WTC11 (cell line): Measurements from ENCODE around the gene ARHGAP18. TPM values are rescaled to one million over a fixed set of nuclear protein-coding genes. Genes with fewer than 3 reads are reported as not detected.
A peak's percentile ranks its signal among the peaks of the same experiment; 100 is the strongest.

ENCODE experiments used
- ATAC-seq: fragments of 200-7000 bp; cut with Tn5 transposase; 2 replicates; pipeline ENCODE4 v1.10.0; 2021; ENCODE audit warnings: mild to moderate bottlenecking, moderate library complexity
- CTCF ChIA-PET: fragments of 300-600 bp; sonication (Branson Sonifier 250); formaldehyde crosslinking; loops from one replicate; lab custom pipeline; 2021; ENCODE audit warnings: antibody characterized with exemption; lab: Charles Lee
- POLR2A ChIA-PET: fragments of 350-600 bp; sonication (Branson Sonifier 250); formaldehyde crosslinking; loops from one replicate; lab custom pipeline; 2021; ENCODE audit warnings: antibody characterized with exemption; lab: Charles Lee
- DNase-seq: peaks from one replicate; pipeline ENCODE4 v3.0.0; 2021; ENCODE audit warnings: low spot score
- H3K27ac Mint-ChIP-seq: 2 replicates; pipeline ENCODE4 v1.8.0; 2021; ENCODE audit warnings: mixed read lengths
- H3K27me3 Mint-ChIP-seq: 2 replicates; pipeline ENCODE4 v1.8.0; 2021; ENCODE audit warnings: low read depth, mild to moderate bottlenecking, moderate library complexity, mixed read lengths
- H3K36me3 Mint-ChIP-seq: 2 replicates; pipeline ENCODE4 v1.8.0; 2021; ENCODE audit warnings: mixed read lengths
- H3K4me1 Mint-ChIP-seq: 2 replicates; pipeline ENCODE4 v1.8.0; 2022; ENCODE audit warnings: mixed read lengths
- H3K4me3 Mint-ChIP-seq: 2 replicates; pipeline ENCODE4 v1.8.0; 2021; ENCODE audit warnings: mild to moderate bottlenecking, moderate library complexity, mixed read lengths
- H3K9me3 Mint-ChIP-seq: 2 replicates; pipeline ENCODE4 v1.8.0; 2021; ENCODE audit warnings: mixed read lengths
- CREM ChIP-seq: sonication (generic); formaldehyde crosslinking; IDR thresholded peaks from 2 replicates; pipeline ENCODE4 v1.8.1; 2022; ENCODE audit warnings: mild to moderate bottlenecking, missing genetic modification reagents, moderate library complexity
- CTCF ChIP-seq: fragments of 200-600 bp; IDR thresholded peaks from 2 replicates; pipeline ENCODE4 v1.8.0; 2022; ENCODE audit warnings: antibody characterized with exemption
- E2F5 ChIP-seq: sonication (generic); formaldehyde crosslinking; IDR thresholded peaks from 2 replicates; pipeline ENCODE4 v1.8.1; 2022; ENCODE audit warnings: mild to moderate bottlenecking, moderate library complexity, missing genetic modification reagents
- EMX1 ChIP-seq: fragments of 250-450 bp; sonication (Bioruptor Pico); IDR thresholded peaks from 2 replicates; pipeline ENCODE4 v1.8.0; 2021; ENCODE audit warnings: mild to moderate bottlenecking
- FOXJ3 ChIP-seq: sonication (generic); formaldehyde crosslinking; IDR thresholded peaks from 2 replicates; pipeline ENCODE4 v1.9.0; 2021; ENCODE audit warnings: missing genetic modification reagents, mild to moderate bottlenecking, borderline replicate concordance
- MLX ChIP-seq: sonication (generic); formaldehyde crosslinking; IDR thresholded peaks from 2 replicates; pipeline ENCODE4 v1.8.1; 2023; ENCODE audit warnings: mild to moderate bottlenecking, missing genetic modification reagents, moderate library complexity
- PRDM15 ChIP-seq: sonication (generic); formaldehyde crosslinking; IDR thresholded peaks from 2 replicates; pipeline ENCODE4 v1.8.0; 2022; ENCODE audit warnings: missing genetic modification reagents
- PRRX2 ChIP-seq: fragments of 250-450 bp; sonication (Bioruptor Pico); IDR thresholded peaks from 2 replicates; pipeline ENCODE4 v1.8.0; 2021; ENCODE audit warnings: mild to moderate bottlenecking
- TCF7 ChIP-seq: sonication (generic); formaldehyde crosslinking; IDR thresholded peaks from 2 replicates; pipeline ENCODE4 v1.8.0; 2022; ENCODE audit warnings: mild to moderate bottlenecking, low read depth, missing genetic modification reagents, moderate library complexity
- TEAD4 ChIP-seq: sonication (generic); formaldehyde crosslinking; IDR thresholded peaks from 2 replicates; pipeline ENCODE4 v1.8.0; 2022; ENCODE audit warnings: mild to moderate bottlenecking, missing genetic modification reagents
- ZNF121 ChIP-seq: sonication (generic); formaldehyde crosslinking; IDR thresholded peaks from 2 replicates; pipeline ENCODE4 v1.8.0; 2023; ENCODE audit warnings: missing genetic modification reagents
- ZNF396 ChIP-seq: fragments of 250-450 bp; sonication (Bioruptor Pico); IDR thresholded peaks from 2 replicates; pipeline ENCODE4 v1.8.0; 2021; ENCODE audit warnings: mild to moderate bottlenecking, moderate library complexity, borderline replicate concordance
- ZNF423 ChIP-seq: fragments of 250-450 bp; sonication (Bioruptor Pico); IDR thresholded peaks from 2 replicates; pipeline ENCODE4 v2.1.2; 2022; ENCODE audit warnings: mild to moderate bottlenecking, moderate library complexity
- total RNA-seq: library from RNA; stranded (reverse); gene quantifications from 3 replicates; pipeline ENCODE4 v1.2.3, GENCODE V29; 2021
- TF ChIP-seq, protein P1 (sequence below): fragments of 250-450 bp; sonication (Bioruptor Pico); IDR thresholded peaks from 2 replicates; pipeline ENCODE4 v2.1.2; 2022; ENCODE audit warnings: mild to moderate bottlenecking, moderate library complexity
- TF ChIP-seq, protein P2 (sequence below): sonication (generic); formaldehyde crosslinking; IDR thresholded peaks from 2 replicates; pipeline ENCODE4 v1.8.1; 2022; ENCODE audit warnings: mild to moderate bottlenecking, missing genetic modification reagents, moderate library complexity, borderline replicate concordance
- TF ChIP-seq, protein P3 (sequence below): sonication (generic); formaldehyde crosslinking; IDR thresholded peaks from 2 replicates; pipeline ENCODE4 v1.8.0; 2022; ENCODE audit warnings: mild to moderate bottlenecking, missing genetic modification reagents
- TF ChIP-seq, protein P4 (sequence below): sonication (generic); formaldehyde crosslinking; IDR thresholded peaks from 2 replicates; pipeline ENCODE4 v1.8.1; 2023; ENCODE audit warnings: mild to moderate bottlenecking, missing genetic modification reagents, moderate library complexity
- TF ChIP-seq, protein P5 (sequence below): sonication (generic); formaldehyde crosslinking; IDR thresholded peaks from 2 replicates; pipeline ENCODE4 v1.8.1; 2023; ENCODE audit warnings: mild to moderate bottlenecking, missing genetic modification reagents

The ARHGAP18 gene
- total RNA-seq, 1 experiment from 2014 or later: 4.6 TPM

DNA sequence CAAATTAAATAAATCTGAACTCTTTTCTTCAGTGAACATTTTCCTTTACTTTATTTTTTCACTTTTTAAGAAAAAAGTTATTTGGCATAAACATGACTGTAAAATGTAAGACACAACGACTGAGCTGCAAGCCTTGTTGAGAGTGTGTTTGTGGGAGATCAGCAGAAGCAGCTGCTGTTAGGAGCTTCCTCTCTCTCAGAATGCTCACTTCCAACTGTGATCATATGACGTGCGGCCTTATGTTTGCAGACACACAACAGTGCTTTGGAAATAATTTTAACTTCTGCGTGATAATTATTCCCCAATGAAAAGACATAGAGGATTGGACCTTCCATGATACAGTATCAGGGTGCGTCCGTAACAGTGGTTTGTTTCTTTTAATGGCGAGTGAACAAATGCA is 104.0 kb downstream of the ARHGAP18 start:
- DNase-seq: no peak
- Mint-ChIP-seq H3K27ac (peak overlapping the region; percentile 19; the same call in 1 of the 2 replicates), H3K27me3 (no peaks in the 10 kb centered on the region), H3K36me3 (no peaks in the 10 kb centered on the region), H3K4me1 (peaks cover 33% of the 10 kb centered on the region), H3K4me3 (no peak overlapping the region), H3K9me3 (no peaks in the 10 kb centered on the region)
- POLR2A ChIA-PET: no interaction called here
- CTCF ChIA-PET: no interaction called here
- ATAC-seq: no peak
- no peak for TF ChIP-seq ZNF396 (CRISPR knock-in tag)
- TF ChIP-seq, protein P1, sequence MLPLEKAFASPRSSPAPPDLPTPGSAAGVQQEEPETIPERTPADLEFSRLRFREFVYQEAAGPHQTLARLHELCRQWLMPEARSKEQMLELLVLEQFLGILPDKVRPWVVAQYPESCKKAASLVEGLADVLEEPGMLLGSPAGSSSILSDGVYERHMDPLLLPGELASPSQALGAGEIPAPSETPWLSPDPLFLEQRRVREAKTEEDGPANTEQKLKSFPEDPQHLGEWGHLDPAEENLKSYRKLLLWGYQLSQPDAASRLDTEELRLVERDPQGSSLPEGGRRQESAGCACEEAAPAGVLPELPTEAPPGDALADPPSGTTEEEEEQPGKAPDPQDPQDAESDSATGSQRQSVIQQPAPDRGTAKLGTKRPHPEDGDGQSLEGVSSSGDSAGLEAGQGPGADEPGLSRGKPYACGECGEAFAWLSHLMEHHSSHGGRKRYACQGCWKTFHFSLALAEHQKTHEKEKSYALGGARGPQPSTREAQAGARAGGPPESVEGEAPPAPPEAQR: no peak
- TF ChIP-seq, protein P2, sequence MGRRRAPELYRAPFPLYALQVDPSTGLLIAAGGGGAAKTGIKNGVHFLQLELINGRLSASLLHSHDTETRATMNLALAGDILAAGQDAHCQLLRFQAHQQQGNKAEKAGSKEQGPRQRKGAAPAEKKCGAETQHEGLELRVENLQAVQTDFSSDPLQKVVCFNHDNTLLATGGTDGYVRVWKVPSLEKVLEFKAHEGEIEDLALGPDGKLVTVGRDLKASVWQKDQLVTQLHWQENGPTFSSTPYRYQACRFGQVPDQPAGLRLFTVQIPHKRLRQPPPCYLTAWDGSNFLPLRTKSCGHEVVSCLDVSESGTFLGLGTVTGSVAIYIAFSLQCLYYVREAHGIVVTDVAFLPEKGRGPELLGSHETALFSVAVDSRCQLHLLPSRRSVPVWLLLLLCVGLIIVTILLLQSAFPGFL (CRISPR knock-in tag): no peak
- TF ChIP-seq, protein P3, sequence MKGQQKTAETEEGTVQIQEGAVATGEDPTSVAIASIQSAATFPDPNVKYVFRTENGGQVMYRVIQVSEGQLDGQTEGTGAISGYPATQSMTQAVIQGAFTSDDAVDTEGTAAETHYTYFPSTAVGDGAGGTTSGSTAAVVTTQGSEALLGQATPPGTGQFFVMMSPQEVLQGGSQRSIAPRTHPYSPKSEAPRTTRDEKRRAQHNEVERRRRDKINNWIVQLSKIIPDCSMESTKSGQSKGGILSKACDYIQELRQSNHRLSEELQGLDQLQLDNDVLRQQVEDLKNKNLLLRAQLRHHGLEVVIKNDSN: no peak
- TF ChIP-seq ZNF121 (CRISPR knock-in tag): no peak
- TF ChIP-seq TCF7 (CRISPR knock-in tag): no peak
- TF ChIP-seq MLX (CRISPR knock-in tag): no peak
- TF ChIP-seq FOXJ3 (CRISPR knock-in tag): no peak
- TF ChIP-seq TEAD4 (CRISPR knock-in tag): no peak
- TF ChIP-seq CTCF: no peak
- no peak for TF ChIP-seq EMX1 (CRISPR knock-in tag)
- TF ChIP-seq, protein P4, sequence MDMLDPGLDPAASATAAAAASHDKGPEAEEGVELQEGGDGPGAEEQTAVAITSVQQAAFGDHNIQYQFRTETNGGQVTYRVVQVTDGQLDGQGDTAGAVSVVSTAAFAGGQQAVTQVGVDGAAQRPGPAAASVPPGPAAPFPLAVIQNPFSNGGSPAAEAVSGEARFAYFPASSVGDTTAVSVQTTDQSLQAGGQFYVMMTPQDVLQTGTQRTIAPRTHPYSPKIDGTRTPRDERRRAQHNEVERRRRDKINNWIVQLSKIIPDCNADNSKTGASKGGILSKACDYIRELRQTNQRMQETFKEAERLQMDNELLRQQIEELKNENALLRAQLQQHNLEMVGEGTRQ (CRISPR knock-in tag): no peak
- TF ChIP-seq CREM: no peak
- TF ChIP-seq E2F5: no peak
- no peak for TF ChIP-seq PRDM15
- no peak for TF ChIP-seq ZNF423
- TF ChIP-seq, protein P5, sequence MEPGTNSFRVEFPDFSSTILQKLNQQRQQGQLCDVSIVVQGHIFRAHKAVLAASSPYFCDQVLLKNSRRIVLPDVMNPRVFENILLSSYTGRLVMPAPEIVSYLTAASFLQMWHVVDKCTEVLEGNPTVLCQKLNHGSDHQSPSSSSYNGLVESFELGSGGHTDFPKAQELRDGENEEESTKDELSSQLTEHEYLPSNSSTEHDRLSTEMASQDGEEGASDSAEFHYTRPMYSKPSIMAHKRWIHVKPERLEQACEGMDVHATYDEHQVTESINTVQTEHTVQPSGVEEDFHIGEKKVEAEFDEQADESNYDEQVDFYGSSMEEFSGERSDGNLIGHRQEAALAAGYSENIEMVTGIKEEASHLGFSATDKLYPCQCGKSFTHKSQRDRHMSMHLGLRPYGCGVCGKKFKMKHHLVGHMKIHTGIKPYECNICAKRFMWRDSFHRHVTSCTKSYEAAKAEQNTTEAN (CRISPR knock-in tag): no peak
- TF ChIP-seq PRRX2 (CRISPR knock-in tag): no peak
